ENCODE data around the gene MAP3K9.

GRCh38 chr14:70680748-70681147 lies 128.6 kb downstream of the MAP3K9 start:
- TF ChIP-seq POLR2AphosphoS5 (IDR thresholded peaks at IDR 0.05; ENCODE audit: low read depth, low read length) = no peak
- no peak for TF ChIP-seq CTCF (IDR thresholded peaks at IDR 0.05)
- TF ChIP-seq REST (IDR thresholded peaks at IDR 0.05; ENCODE audit: insufficient read depth in 1 of 2, low read depth in 2 of 2, low read length in 1 of 2) = no peak
- no peak for TF ChIP-seq TCF7L2 (IDR thresholded peaks at IDR 0.05; ENCODE audit: low read depth, low read length)
- TF ChIP-seq SIN3A (IDR thresholded peaks at IDR 0.05; ENCODE audit: borderline replicate concordance, insufficient read depth, low read depth, low read length) = no peak

Data from Panc1 (cell line).